ENCODE data around the gene CGNL1.

The CGNL1 gene

GRCh38 chr15:57580866-57581265 is 204.6 kb downstream of the CGNL1 start:
- no peak overlapping the region for H3K4me3 ChIP-seq (ENCODE audit: low read depth, low read length)
- TF ChIP-seq CTCF (IDR thresholded peaks at IDR 0.05; ENCODE audit: low read depth, low read length): no peak

GRCh38 chr15:57582090-57582489 is 205.8 kb downstream of the CGNL1 start:
- no peak for TF ChIP-seq CTCF (IDR thresholded peaks at IDR 0.05; ENCODE audit: low read depth, low read length)
- H3K4me3 ChIP-seq (ENCODE audit: low read depth, low read length): no peak overlapping the region

- H3K4me3 ChIP-seq (ENCODE audit: low read depth, low read length): no peak overlapping the region
- no peak for TF ChIP-seq CTCF (IDR thresholded peaks at IDR 0.05; ENCODE audit: low read depth, low read length)
Observed at GRCh38 chr15:57583282-57583681, 207.0 kb downstream of the CGNL1 start.

- TF ChIP-seq CTCF (IDR thresholded peaks at IDR 0.05; ENCODE audit: low read depth, low read length): no peak
- H3K4me3 ChIP-seq (ENCODE audit: low read depth, low read length): no peak overlapping the region
Observed at GRCh38 chr15:57583720-57584119, 207.4 kb downstream of the CGNL1 start.

GRCh38 chr15:57586661-57587424 is 210.5 kb downstream of the CGNL1 start:
- no peak overlapping the region for H3K4me3 ChIP-seq (ENCODE audit: low read depth, low read length)
- no peak for TF ChIP-seq CTCF (IDR thresholded peaks at IDR 0.05; ENCODE audit: low read depth, low read length)

- no peak overlapping the region for H3K4me3 ChIP-seq (ENCODE audit: low read depth, low read length)
- no peak for TF ChIP-seq CTCF (IDR thresholded peaks at IDR 0.05; ENCODE audit: low read depth, low read length)
Observed at GRCh38 chr15:57589281-57589680, 213.0 kb downstream of the CGNL1 start.

GRCh38 chr15:57589754-57590153 is 213.4 kb downstream of the CGNL1 start:
- no peak overlapping the region for H3K4me3 ChIP-seq (ENCODE audit: low read depth, low read length)

More at GRCh38 chr15:57589754-57590153, 213.4 kb downstream of the CGNL1 start:
- no peak for TF ChIP-seq CTCF (IDR thresholded peaks at IDR 0.05; ENCODE audit: low read depth, low read length)
